Esophagus squamous epithelium (tissue), 5 donors: ENCODE measurements around the gene TMEM80. TPM values are rescaled to one million over a fixed set of nuclear protein-coding genes. Genes with fewer than 3 reads are reported as not detected.

Source experiments
- DNase-seq: peaks from one replicate; lab custom pipeline; 2025; lab: John Stamatoyannopoulos, UW
- H3K27ac ChIP-seq, 4 donors: fragments of 200-600 bp; sonication (generic); one replicate each; pipeline ENCODE4 v1.5.1; 2016 to 2019; ENCODE audit warnings: mild to moderate bottlenecking in 1 of 4
- H3K27me3 ChIP-seq, 4 donors: fragments of 200-600 bp; sonication (generic); 1 replicate in 3 of 4; 2 replicates in 1 of 4; pipeline versions ENCODE4 v1.5.1 to v1.6.0; 2017 to 2021; ENCODE audit warnings: antibody characterized with exemption in 1 of 4
- H3K36me3 ChIP-seq, 3 donors: fragments of 200-600 bp; sonication (generic); one replicate each; pipeline ENCODE4 v1.5.1; 2016 to 2019
- H3K4me1 ChIP-seq, 3 donors: fragments of 200-600 bp; sonication (generic); one replicate each; pipeline ENCODE4 v1.5.1; 2017 to 2019
- H3K4me3 ChIP-seq, 4 donors: fragments of 200-600 bp; sonication (generic); 1 replicate in 3 of 4; 2 replicates in 1 of 4; pipeline ENCODE4 v1.5.1; 2016 to 2019; ENCODE audit warnings: mild to moderate bottlenecking in 2 of 4, moderate library complexity in 1 of 4
- H3K9me3 ChIP-seq, 3 donors: fragments of 200-600 bp; sonication (generic); one replicate each; pipeline ENCODE4 v1.5.1; 2016 to 2019
- CTCF ChIP-seq, 6 experiments: fragments of 450-650 bp in 4 of 6; fragments of 200-600 bp in 2 of 6; sonication (generic) in 2 of 6; IDR thresholded peaks; one replicate each; pipeline ENCODE4 v1.5.1; 2016 to 2019; ENCODE audit warnings: antibody characterized with exemption in 6 of 6, mild to moderate bottlenecking in 4 of 6, moderate library complexity in 4 of 6
- POLR2A ChIP-seq, 4 donors: fragments of 450-650 bp; IDR thresholded peaks; one replicate each; pipeline ENCODE4 v1.6.1; 2017; ENCODE audit warnings: antibody characterized with exemption in 4 of 4, mild to moderate bottlenecking in 4 of 4, moderate library complexity in 3 of 4
- WGBS, 2 donors: methylation state at CpG; one replicate each; pipeline ENCODE4 v1.1.5; 2018; 5-methylcytosine and 5-hydroxymethylcytosine counted together
- intact Hi-C: fragments of 100-400 bp; cut with DNase I; formaldehyde crosslinking; loops from one replicate; pipeline ENCODE4 v1.15.0; 2022
- total RNA-seq, 4 donors: library from RNA; depleted of rRNA; stranded (reverse); fragments of >200 nt; gene quantifications; one replicate each; pipeline ENCODE4 v1.1.0, GENCODE V29; 2016
- donor health status: DM: yes; HTN: yes; CAD: no.

The TMEM80 gene
- total RNA-seq, 4 donors from 2014 or later, result 16.1 to 55.3 (median 18.1) TPM

- peaks cover 0 to 43% (median 0%) of the 10 kb centered on the region in 3 donors for H3K36me3 ChIP-seq
- peak overlapping the region in 3 of 4 donors; percentile 83 to 96 (median 88) for H3K4me3 ChIP-seq
- no peaks in the 10 kb centered on the region for H3K27me3 ChIP-seq
- H3K4me1 ChIP-seq, result peaks cover 4 to 53% (median 22%) of the 10 kb centered on the region in 3 donors
- H3K27ac ChIP-seq, result peak overlapping the region in 3 of 4 donors; percentile 94 to 96 (median 94)
- no peak for DNase-seq
- TF ChIP-seq CTCF (IDR thresholded peaks at IDR 0.05) (no peak), POLR2A (IDR thresholded peaks at IDR 0.05) (no peak)
- no peaks in the 10 kb centered on the region for H3K9me3 ChIP-seq
- 51 to 53% methylated on average over 2 of the region's 2 CpGs for WGBS, 2 donors
- intact Hi-C loops, result no loop called here
Observed at GRCh38 chr11:749731-750130, 54.1 kb downstream of the TMEM80 start.

Other genes with a start within 250 kb of the TMEM80 start
- 10 to 100 TPM; 15.8 to 34.3 (median 22.8) TPM for gene PTDSS2, start 245.5 kb upstream of the TMEM80 start, total RNA-seq
- gene RNH1, start 188.6 kb upstream of the TMEM80 start, total RNA-seq, result 100 to 1,000 TPM; 206 to 378 (median 222) TPM
- gene HRAS, start 160.2 kb upstream of the TMEM80 start, total RNA-seq, result 100 to 1,000 TPM in 2 of 4 donors, 10 to 100 TPM in 2; 56.7 to 106 (median 85.2) TPM
- gene LRRC56, start 158.3 kb upstream of the TMEM80 start, total RNA-seq, result 1 to 10 TPM in 2 of 4 donors, under 1 TPM in 2; 0.35 to 2.3 (median 1.2) TPM
- gene LMNTD2, start 135.1 kb upstream of the TMEM80 start, total RNA-seq, result 1 to 10 TPM; 2.1 to 4.6 (median 3.8) TPM
- gene RASSF7, start 134.8 kb upstream of the TMEM80 start, total RNA-seq, result 10 to 100 TPM; 35.7 to 54.0 (median 44.4) TPM
- 10 to 100 TPM; 11.7 to 30.6 (median 24.2) TPM for gene PHRF1, start 119.3 kb upstream of the TMEM80 start, total RNA-seq
- 10 to 100 TPM; 16.9 to 26.3 (median 20.2) TPM for gene IRF7, start 79.9 kb upstream of the TMEM80 start, total RNA-seq
- not detected for gene CDHR5, start 70.9 kb upstream of the TMEM80 start, total RNA-seq
- 1 to 10 TPM in 1 of 4 donors, not detected in 3; 5.3 TPM for gene SCT, start 68.6 kb upstream of the TMEM80 start, total RNA-seq
- under 1 TPM in 1 of 4 donors, not detected in 3; 0.76 TPM for gene DRD4, start 58.5 kb upstream of the TMEM80 start, total RNA-seq
- 10 to 100 TPM; 18.3 to 45.0 (median 25.4) TPM for gene DEAF1, start 594 bp upstream of the TMEM80 start, total RNA-seq
- 100 to 1,000 TPM; 163 to 367 (median 238) TPM for gene EPS8L2, start 10.4 kb downstream of the TMEM80 start, total RNA-seq
- 100 to 1,000 TPM; 311 to 629 (median 504) TPM for gene TALDO1, start 51.6 kb downstream of the TMEM80 start, total RNA-seq
- gene GATD1, start 81.7 kb downstream of the TMEM80 start, total RNA-seq, result 10 to 100 TPM; 20.2 to 38.7 (median 21.6) TPM
- under 1 TPM in 1 of 4 donors, not detected in 3; 0.15 TPM for gene CEND1, start 94.3 kb downstream of the TMEM80 start, total RNA-seq
- gene SLC25A22, start 102.5 kb downstream of the TMEM80 start, total RNA-seq, result 10 to 100 TPM in 2 of 4 donors, 1 to 10 TPM in 2; 4.0 to 14.7 (median 9.8) TPM
- 10 to 100 TPM in 3 of 4 donors, 1 to 10 TPM in 1; 9.3 to 14.3 (median 10.6) TPM for gene PIDD1, start 109.4 kb downstream of the TMEM80 start, total RNA-seq
- 100 to 1,000 TPM; 232 to 871 (median 490) TPM for gene RPLP2, start 114.2 kb downstream of the TMEM80 start, total RNA-seq
- 10 to 100 TPM; 14.2 to 42.7 (median 26.0) TPM for gene PNPLA2, start 123.1 kb downstream of the TMEM80 start, total RNA-seq
- gene CRACR2B, start 132.1 kb downstream of the TMEM80 start, total RNA-seq, result 1 to 10 TPM in 3 of 4 donors, under 1 TPM in 1; 0.48 to 5.7 (median 3.5) TPM
- gene CD151, start 137.1 kb downstream of the TMEM80 start, total RNA-seq, result 100 to 1,000 TPM in 1 of 4 donors, 10 to 100 TPM in 3; 87.6 to 118 (median 94.0) TPM
- gene POLR2L, start 146.7 kb downstream of the TMEM80 start, total RNA-seq, result 10 to 100 TPM; 45.6 to 90.3 (median 64.7) TPM
- gene TSPAN4, start 147.0 kb downstream of the TMEM80 start, total RNA-seq, result 10 to 100 TPM in 3 of 4 donors, 1 to 10 TPM in 1; 6.8 to 59.7 (median 19.0) TPM
- 10 to 100 TPM; 58.2 to 63.4 (median 61.3) TPM for gene CHID1, start 215.0 kb downstream of the TMEM80 start, total RNA-seq
- 10 to 100 TPM; 19.8 to 48.6 (median 28.5) TPM for gene AP2A2, start 230.1 kb downstream of the TMEM80 start, total RNA-seq